CD4-positive, alpha-beta memory T cell (primary cell): ENCODE measurements around the gene CDH18. TPM values are rescaled to one million over a fixed set of nuclear protein-coding genes. Genes with fewer than 3 reads are reported as not detected.

Experiments used
- CTCF ChIA-PET: fragments of 350-600 bp; sonication (Branson Sonifier 250); formaldehyde crosslinking; loops from one replicate; lab custom pipeline; 2021; ENCODE audit warnings: inconsistent platforms; ENCODE audit not compliant: partially characterized antibody; lab: Charles Lee
- POLR2A ChIA-PET: fragments of 350-600 bp; sonication (Branson Sonifier 250); formaldehyde crosslinking; loops from one replicate; lab custom pipeline; 2021; ENCODE audit not compliant: partially characterized antibody; lab: Charles Lee
- DNase-seq, 5 donors: peaks; one replicate each; pipeline versions ENCODE4 v3.0.0 to v3.0.0-alpha.2; 2020 to 2022; ENCODE audit warnings: mixed read lengths in 1 of 5
- H3K27ac ChIP-seq: one replicate; pipeline ENCODE4 v1.7.0; 2013; ENCODE audit warnings: low read depth, low read length
- H3K27me3 ChIP-seq: 2 replicates; pipeline ENCODE4 v1.7.0; 2013; ENCODE audit warnings: mild to moderate bottlenecking, low read length, moderate library complexity; ENCODE audit not compliant: insufficient read depth
- H3K36me3 ChIP-seq: 2 replicates; pipeline ENCODE4 v1.7.0; 2013; ENCODE audit warnings: mild to moderate bottlenecking, low read length, moderate library complexity; ENCODE audit not compliant: insufficient read depth
- H3K4me1 ChIP-seq: 2 replicates; pipeline ENCODE4 v1.7.0; 2013; ENCODE audit warnings: mild to moderate bottlenecking, low read length, moderate library complexity; ENCODE audit not compliant: insufficient read depth
- H3K4me3 ChIP-seq, 2 donors: one replicate each; pipeline ENCODE4 v1.7.0; 2013; ENCODE audit warnings: low read length in 2 of 2, mild to moderate bottlenecking in 1 of 2
- H3K9me3 ChIP-seq, 2 donors: one replicate each; pipeline ENCODE4 v1.7.0; 2013; ENCODE audit warnings: low read length in 2 of 2, control low read depth in 1 of 2; ENCODE audit not compliant: control insufficient read depth in 1 of 2
- H3K27ac Mint-ChIP-seq, 7 donors: one replicate each; pipeline ENCODE4 v1.8.0; 2020 to 2021; ENCODE audit warnings: mixed read lengths in 7 of 7, mild to moderate bottlenecking in 6 of 7, inconsistent platforms in 3 of 7, moderate library complexity in 3 of 7
- H3K27me3 Mint-ChIP-seq, 2 donors: one replicate each; pipeline ENCODE4 v1.8.0; 2020 to 2021; ENCODE audit warnings: mixed read lengths in 2 of 2
- H3K36me3 Mint-ChIP-seq, 2 donors: one replicate each; pipeline ENCODE4 v1.8.0; 2020 to 2021; ENCODE audit warnings: mixed read lengths in 2 of 2, inconsistent platforms in 1 of 2, mild to moderate bottlenecking in 1 of 2
- H3K4me1 Mint-ChIP-seq, 4 donors: one replicate each; pipeline ENCODE4 v1.8.0; 2020 to 2021; ENCODE audit warnings: mixed read lengths in 4 of 4, mild to moderate bottlenecking in 1 of 4
- H3K4me3 Mint-ChIP-seq, 8 donors: one replicate each; pipeline ENCODE4 v1.8.0; 2020 to 2021; ENCODE audit warnings: mixed read lengths in 8 of 8, mild to moderate bottlenecking in 7 of 8, moderate library complexity in 6 of 8, inconsistent platforms in 3 of 8
- H3K9me3 Mint-ChIP-seq, 8 donors: one replicate each; pipeline ENCODE4 v1.8.0; 2020 to 2021; ENCODE audit warnings: mixed read lengths in 8 of 8, mild to moderate bottlenecking in 5 of 8, inconsistent platforms in 3 of 8, moderate library complexity in 1 of 8
- intact Hi-C: fragments of 100-400 bp; cut with micrococcal nuclease; formaldehyde crosslinking; loops from one replicate; pipeline ENCODE4 v1.15.1; 2023
- polyA plus RNA-seq, 2 donors: library from polyadenylated mRNA; unstranded; fragments of 300-500 nt; fragmentation: Illumina TruSeq; gene quantifications; one replicate each; pipeline ENCODE4 v1.2.3, GENCODE V29; 2021
- total RNA-seq, 2 experiments: library from RNA; stranded (reverse); gene quantifications; one replicate each; pipeline ENCODE4 v1.2.3, GENCODE V29; 2021

CDH18 gene
- total and polyA plus RNA-seq, 4 experiments from 2014 or later, result not detected

GRCh38 chr5:19930451-19930850, 57.5 kb downstream of the CDH18 start:
- H3K36me3 Mint-ChIP-seq, result no peaks in the 10 kb centered on the region
- CTCF ChIA-PET, result interaction anchor here (1.2 kb wide), 1 partner anchor 10 kb away, joined by 3 read pairs; no protein-coding TSS in a partner anchor

GRCh38 chr5:19928562-19929421, 59.2 kb downstream of the CDH18 start:
- ChIA-PET POLR2A (no interaction called here), CTCF (no interaction called here)
- DNase-seq, result no peak
- no peak overlapping the region for H3K4me3 Mint-ChIP-seq
- H3K27me3 Mint-ChIP-seq, result no peaks in the 10 kb centered on the region
- H3K9me3 Mint-ChIP-seq, result peaks cover 2 to 17% (median 10%) of the 10 kb centered on the region in 8 donors
- Histone ChIP-seq H3K36me3 (no peaks in the 10 kb centered on the region), H3K9me3 (no peaks in the 10 kb centered on the region), H3K4me1 (no peaks in the 10 kb centered on the region), H3K27ac (no peak overlapping the region), H3K4me3 (no peak overlapping the region), H3K27me3 (no peaks in the 10 kb centered on the region)
- H3K27ac Mint-ChIP-seq, result no peak overlapping the region
- no peaks in the 10 kb centered on the region for H3K4me1 Mint-ChIP-seq
- intact Hi-C loops, result no loop called here
- H3K36me3 Mint-ChIP-seq, result no peaks in the 10 kb centered on the region

More at GRCh38 chr5:19930451-19930850, 57.5 kb downstream of the CDH18 start:
- Histone ChIP-seq H3K4me1 (no peaks in the 10 kb centered on the region), H3K4me3 (no peak overlapping the region), H3K27ac (no peak overlapping the region), H3K9me3 (no peaks in the 10 kb centered on the region), H3K36me3 (no peaks in the 10 kb centered on the region), H3K27me3 (no peaks in the 10 kb centered on the region)
- POLR2A ChIA-PET, result no interaction called here
- intact Hi-C loops, result no loop called here
- Mint-ChIP-seq H3K9me3 (peaks cover 0 to 11% (median 4%) of the 10 kb centered on the region in 8 donors), H3K27ac (no peak overlapping the region), H3K4me1 (no peaks in the 10 kb centered on the region), H3K4me3 (no peak overlapping the region), H3K27me3 (no peaks in the 10 kb centered on the region)
- DNase-seq, result no peak

- no peaks in the 10 kb centered on the region for H3K27me3 ChIP-seq
- H3K9me3 ChIP-seq, result no peaks in the 10 kb centered on the region
- POLR2A ChIA-PET, result no interaction called here
- H3K36me3 Mint-ChIP-seq, result no peaks in the 10 kb centered on the region
- H3K36me3 ChIP-seq, result no peaks in the 10 kb centered on the region
- intact Hi-C loops, result no loop called here
- H3K4me3 Mint-ChIP-seq, result no peak overlapping the region
- H3K27ac Mint-ChIP-seq, result no peak overlapping the region
- CTCF ChIA-PET, result no interaction called here
- no peak for DNase-seq
- H3K27ac ChIP-seq, result no peak overlapping the region
- H3K27me3 Mint-ChIP-seq, result no peaks in the 10 kb centered on the region
- peaks cover 2 to 17% (median 9%) of the 10 kb centered on the region in 8 donors for H3K9me3 Mint-ChIP-seq
- no peaks in the 10 kb centered on the region for H3K4me1 ChIP-seq
- no peaks in the 10 kb centered on the region for H3K4me1 Mint-ChIP-seq
- no peak overlapping the region for H3K4me3 ChIP-seq
Measured at GRCh38 chr5:19927919-19928318, 60.1 kb downstream of the CDH18 start.

GRCh38 chr5:19927170-19927569, 60.8 kb downstream of the CDH18 start:
- ChIA-PET CTCF (no interaction called here), POLR2A (no interaction called here)
- H3K36me3 Mint-ChIP-seq, result no peaks in the 10 kb centered on the region
- no peak overlapping the region for H3K27ac Mint-ChIP-seq
- no peaks in the 10 kb centered on the region for H3K27me3 Mint-ChIP-seq
- Histone ChIP-seq H3K36me3 (no peaks in the 10 kb centered on the region), H3K4me1 (no peaks in the 10 kb centered on the region), H3K27ac (no peak overlapping the region), H3K9me3 (no peaks in the 10 kb centered on the region), H3K27me3 (no peaks in the 10 kb centered on the region), H3K4me3 (no peak overlapping the region)
- H3K4me3 Mint-ChIP-seq, result no peak overlapping the region
- peaks cover 2 to 15% (median 8%) of the 10 kb centered on the region in 8 donors for H3K9me3 Mint-ChIP-seq
- intact Hi-C loops, result no loop called here
- no peaks in the 10 kb centered on the region for H3K4me1 Mint-ChIP-seq
- DNase-seq, result no peak

GRCh38 chr5:19923742-19924141, 64.3 kb downstream of the CDH18 start:
- no peaks in the 10 kb centered on the region for H3K36me3 ChIP-seq
- Mint-ChIP-seq H3K4me3 (no peak overlapping the region), H3K27ac (no peak overlapping the region), H3K4me1 (no peaks in the 10 kb centered on the region), H3K36me3 (no peaks in the 10 kb centered on the region), H3K27me3 (no peaks in the 10 kb centered on the region), H3K9me3 (peaks cover 0 to 15% (median 8%) of the 10 kb centered on the region in 8 donors)
- no peak overlapping the region for H3K4me3 ChIP-seq
- no peaks in the 10 kb centered on the region for H3K4me1 ChIP-seq
- no peaks in the 10 kb centered on the region for H3K9me3 ChIP-seq
- no peak overlapping the region for H3K27ac ChIP-seq
- intact Hi-C loops, result no loop called here
- ChIA-PET POLR2A (no interaction called here), CTCF (no interaction called here)
- no peak for DNase-seq
- no peaks in the 10 kb centered on the region for H3K27me3 ChIP-seq

GRCh38 chr5:19920761-19921160, 67.2 kb downstream of the CDH18 start:
- POLR2A ChIA-PET, result no interaction called here
- Histone ChIP-seq H3K27me3 (no peaks in the 10 kb centered on the region), H3K4me1 (no peaks in the 10 kb centered on the region), H3K27ac (no peak overlapping the region), H3K4me3 (no peak overlapping the region), H3K36me3 (no peaks in the 10 kb centered on the region), H3K9me3 (no peaks in the 10 kb centered on the region)
- DNase-seq, result no peak
- Mint-ChIP-seq H3K4me3 (no peak overlapping the region), H3K27ac (no peak overlapping the region), H3K4me1 (peaks cover 0 to 1% (median 0%) of the 10 kb centered on the region in 4 donors), H3K9me3 (peaks cover 0 to 18% (median 12%) of the 10 kb centered on the region in 8 donors), H3K36me3 (no peaks in the 10 kb centered on the region), H3K27me3 (no peaks in the 10 kb centered on the region)
- CTCF ChIA-PET, result interaction anchor here (0.7 kb wide), 1 partner anchor 290 kb away, joined by 3 read pairs; no protein-coding TSS in a partner anchor
- intact Hi-C loops, result no loop called here

GRCh38 chr5:19918780-19919179, 69.2 kb downstream of the CDH18 start:
- CTCF ChIA-PET, result no interaction called here
- Histone ChIP-seq H3K36me3 (no peaks in the 10 kb centered on the region), H3K4me1 (no peaks in the 10 kb centered on the region), H3K27ac (no peak overlapping the region), H3K4me3 (no peak overlapping the region), H3K27me3 (no peaks in the 10 kb centered on the region), H3K9me3 (no peaks in the 10 kb centered on the region)
- Mint-ChIP-seq H3K27ac (no peak overlapping the region), H3K4me3 (no peak overlapping the region), H3K27me3 (no peaks in the 10 kb centered on the region), H3K36me3 (no peaks in the 10 kb centered on the region), H3K4me1 (peaks cover 0 to 1% (median 0%) of the 10 kb centered on the region in 4 donors), H3K9me3 (peaks cover 0 to 13% (median 5%) of the 10 kb centered on the region in 8 donors)
- intact Hi-C loops, result no loop called here
- no peak for DNase-seq
- POLR2A ChIA-PET, result no interaction called here
